Measurements from ENCODE around the gene LGMN. TPM values are rescaled to one million over a fixed set of nuclear protein-coding genes. Genes with fewer than 3 reads are reported as not detected.
A peak's percentile ranks its signal among the peaks of the same experiment; 100 is the strongest.

The LGMN gene
- total and polyA plus RNA-seq, 4 donors = 115 to 182 (median 136) TPM

DNA sequence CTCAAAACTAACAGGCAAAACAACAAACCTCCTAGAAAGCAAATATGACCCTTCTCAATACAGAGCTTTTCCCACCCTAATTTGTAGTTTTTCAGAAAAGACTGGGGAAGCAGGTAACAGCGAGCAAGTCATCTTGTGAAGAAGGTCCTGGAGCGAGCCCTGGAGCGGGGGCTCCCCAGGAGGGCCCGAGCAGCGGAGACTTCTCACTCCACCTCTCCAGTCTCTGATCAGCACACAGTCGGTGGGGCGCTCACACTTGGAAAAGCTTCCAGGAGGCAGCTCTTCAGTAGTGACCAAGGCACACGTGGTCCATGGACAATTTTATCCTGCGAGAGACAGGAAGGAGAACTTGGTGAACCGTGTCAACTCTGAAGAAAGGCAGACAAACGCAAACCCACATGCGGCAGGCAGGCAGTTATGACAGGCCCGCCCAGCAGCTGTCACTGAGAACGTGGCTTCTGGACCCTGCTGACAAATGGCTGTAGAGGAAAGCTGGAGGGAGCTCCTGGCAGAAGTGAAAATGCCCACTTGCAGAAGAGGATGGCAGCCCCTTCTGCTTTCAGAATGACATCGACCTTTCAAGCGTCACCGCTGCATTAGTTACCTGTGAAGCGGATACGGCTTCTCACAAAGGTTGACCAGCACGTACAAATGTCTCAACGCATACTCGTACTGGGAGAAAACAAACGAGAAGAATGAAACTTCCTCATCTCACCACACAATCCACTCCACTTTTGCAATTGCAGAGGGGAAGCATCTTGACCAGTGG lies 44.2 kb downstream of the LGMN start:
- TF ChIP-seq, protein P1, sequence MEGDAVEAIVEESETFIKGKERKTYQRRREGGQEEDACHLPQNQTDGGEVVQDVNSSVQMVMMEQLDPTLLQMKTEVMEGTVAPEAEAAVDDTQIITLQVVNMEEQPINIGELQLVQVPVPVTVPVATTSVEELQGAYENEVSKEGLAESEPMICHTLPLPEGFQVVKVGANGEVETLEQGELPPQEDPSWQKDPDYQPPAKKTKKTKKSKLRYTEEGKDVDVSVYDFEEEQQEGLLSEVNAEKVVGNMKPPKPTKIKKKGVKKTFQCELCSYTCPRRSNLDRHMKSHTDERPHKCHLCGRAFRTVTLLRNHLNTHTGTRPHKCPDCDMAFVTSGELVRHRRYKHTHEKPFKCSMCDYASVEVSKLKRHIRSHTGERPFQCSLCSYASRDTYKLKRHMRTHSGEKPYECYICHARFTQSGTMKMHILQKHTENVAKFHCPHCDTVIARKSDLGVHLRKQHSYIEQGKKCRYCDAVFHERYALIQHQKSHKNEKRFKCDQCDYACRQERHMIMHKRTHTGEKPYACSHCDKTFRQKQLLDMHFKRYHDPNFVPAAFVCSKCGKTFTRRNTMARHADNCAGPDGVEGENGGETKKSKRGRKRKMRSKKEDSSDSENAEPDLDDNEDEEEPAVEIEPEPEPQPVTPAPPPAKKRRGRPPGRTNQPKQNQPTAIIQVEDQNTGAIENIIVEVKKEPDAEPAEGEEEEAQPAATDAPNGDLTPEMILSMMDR (IDR thresholded peaks at IDR 0.05; ENCODE audit: control extremely low read depth, extremely low read depth) = no peak
- no peak for DNase-seq
- Histone ChIP-seq H3K27ac (ENCODE audit: low read depth in 1 of 2, low read length in 1 of 2) (peak overlapping the region in 1 of 2 donors; percentile 47), H3K9me3 (ENCODE audit: control insufficient read depth in 4 of 4, insufficient read depth in 3 of 4, low read length in 3 of 4) (peaks cover 0 to 4% (median 0%) of the 10 kb centered on the region in 4 donors), H3K27me3 (ENCODE audit: control insufficient read depth in 3 of 3, insufficient read depth in 3 of 3, low read length in 2 of 3) (no peaks in the 10 kb centered on the region), H3K36me3 (ENCODE audit: control insufficient read depth in 4 of 4, insufficient read depth in 4 of 4, low read length in 4 of 4) (peaks cover 5 to 27% (median 13%) of the 10 kb centered on the region in 4 donors), H3K9ac (ENCODE audit: insufficient read depth in 1 of 2, low read length in 2 of 2) (no peak overlapping the region), H3K4me1 (ENCODE audit: control insufficient read depth in 5 of 5, insufficient read depth in 5 of 5, low read length in 5 of 5) (peaks cover 0 to 5% (median 0%) of the 10 kb centered on the region in 5 donors), H3K4me3 (no peak overlapping the region)
- ATAC-seq (ENCODE audit: insufficient read depth, low FRiP score) = peak; percentile 28
- 44 to 75% methylated on average over 23 of the region's 23 CpGs for whole genome bisulfite sequencing, 2 donors

DNA sequence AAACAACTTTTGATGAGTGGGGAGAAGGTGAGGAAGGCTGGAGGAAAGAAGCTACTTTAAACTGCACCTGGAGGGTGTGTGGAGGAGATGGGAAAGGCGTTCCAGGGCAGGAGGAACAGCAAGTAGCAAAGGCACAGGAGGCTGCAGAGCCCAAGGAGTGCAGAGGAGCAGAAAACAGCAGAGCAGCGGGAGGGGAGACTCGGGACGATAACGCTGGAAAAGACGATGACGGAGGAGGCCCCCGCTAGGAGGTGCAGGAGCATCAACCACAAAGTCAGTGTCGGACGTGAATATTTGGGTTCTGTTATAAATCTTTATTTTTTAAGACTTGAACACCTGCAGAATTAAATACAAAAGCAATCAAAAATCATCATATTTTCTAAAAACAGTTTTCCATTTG lies 44.9 kb downstream of the LGMN start:
- TF ChIP-seq, protein P1 (IDR thresholded peaks at IDR 0.05; ENCODE audit: control extremely low read depth, extremely low read depth) = no peak
- Histone ChIP-seq H3K36me3 (ENCODE audit: control insufficient read depth in 4 of 4, insufficient read depth in 4 of 4, low read length in 4 of 4) (peaks cover 5 to 25% (median 13%) of the 10 kb centered on the region in 4 donors), H3K9me3 (ENCODE audit: control insufficient read depth in 4 of 4, insufficient read depth in 3 of 4, low read length in 3 of 4) (peaks cover 0 to 4% (median 0%) of the 10 kb centered on the region in 4 donors), H3K4me1 (ENCODE audit: control insufficient read depth in 5 of 5, insufficient read depth in 5 of 5, low read length in 5 of 5) (peaks cover 0 to 7% (median 0%) of the 10 kb centered on the region in 5 donors), H3K4me3 (no peak overlapping the region), H3K27ac (ENCODE audit: low read depth in 1 of 2, low read length in 1 of 2) (no peak overlapping the region), H3K9ac (ENCODE audit: insufficient read depth in 1 of 2, low read length in 2 of 2) (no peak overlapping the region), H3K27me3 (ENCODE audit: control insufficient read depth in 3 of 3, insufficient read depth in 3 of 3, low read length in 2 of 3) (no peaks in the 10 kb centered on the region)
- no peak for ATAC-seq (ENCODE audit: insufficient read depth, low FRiP score)
- 93 to 94% methylated on average over 10 of the region's 10 CpGs for WGBS, 2 donors
- no peak for DNase-seq

DNA sequence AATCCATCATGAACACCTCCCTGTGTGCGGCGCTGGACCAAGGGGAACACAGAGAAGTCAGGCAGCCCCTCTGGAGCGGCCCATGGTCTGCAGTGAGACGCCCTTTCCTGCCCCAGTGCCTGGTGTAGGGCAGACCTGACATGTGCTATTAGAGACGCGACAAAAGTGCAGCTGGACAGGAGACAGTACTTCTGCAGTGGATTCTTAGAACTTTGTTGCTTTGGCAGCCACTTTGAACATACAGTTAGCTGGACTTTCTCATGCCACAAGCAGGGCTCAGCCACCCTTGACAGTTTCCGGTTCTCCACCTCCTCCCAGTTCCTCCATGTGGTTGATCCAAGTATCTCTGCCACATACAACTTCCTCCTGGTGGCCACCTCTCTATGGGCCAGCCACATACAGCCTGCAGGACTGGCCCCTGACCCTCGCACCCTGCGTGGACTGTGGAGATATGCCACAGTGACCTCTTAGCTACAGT lies 45.9 kb downstream of the LGMN start:
- no peak overlapping the region for H3K9ac ChIP-seq (ENCODE audit: insufficient read depth in 1 of 2, low read length in 2 of 2)
- ATAC-seq (ENCODE audit: insufficient read depth, low FRiP score) (no peak), DNase-seq (no peak)
- 55 to 76% methylated on average over 9 of the region's 9 CpGs for WGBS, 2 donors
- H3K9me3 ChIP-seq (ENCODE audit: control insufficient read depth in 4 of 4, insufficient read depth in 3 of 4, low read length in 3 of 4) = peaks cover 0 to 4% (median 0%) of the 10 kb centered on the region in 4 donors
- H3K4me1 ChIP-seq (ENCODE audit: control insufficient read depth in 5 of 5, insufficient read depth in 5 of 5, low read length in 5 of 5) = peaks cover 0 to 7% (median 0%) of the 10 kb centered on the region in 5 donors
- TF ChIP-seq, protein P1 (IDR thresholded peaks at IDR 0.05; ENCODE audit: control extremely low read depth, extremely low read depth) = no peak
- H3K27ac ChIP-seq (ENCODE audit: low read depth in 1 of 2, low read length in 1 of 2) = no peak overlapping the region
- peaks cover 5 to 25% (median 13%) of the 10 kb centered on the region in 4 donors for H3K36me3 ChIP-seq (ENCODE audit: control insufficient read depth in 4 of 4, insufficient read depth in 4 of 4, low read length in 4 of 4)
- H3K27me3 ChIP-seq (ENCODE audit: control insufficient read depth in 3 of 3, insufficient read depth in 3 of 3, low read length in 2 of 3) = peaks cover 0 to 3% (median 0%) of the 10 kb centered on the region in 3 donors
- H3K4me3 ChIP-seq = no peak overlapping the region

All from lung (tissue), 12 donors.